Natural killer cell (primary cell): ENCODE data around the gene RABEP2. TPM values are rescaled to one million over a fixed set of nuclear protein-coding genes. Genes with fewer than 3 reads are reported as not detected.
"Not testable (repeated sequence)": the region's sequence is repeated elsewhere in the genome, so short reads cannot be mapped to it uniquely, and the experiment has no call there.

Experiments used
- ATAC-seq, 3 donors: fragments of 150-1000 bp in 2 of 3; fragments of 200-7000 bp in 1 of 3; cut with Tn5 transposase; 1 replicate in 1 of 3; 2 replicates in 2 of 3; pipeline ENCODE4 v1.10.0; 2021; ENCODE audit warnings: mild to moderate bottlenecking in 2 of 3, moderate library complexity in 2 of 3
- DNase-seq, 2 donors: peaks; one replicate each; pipeline versions ENCODE4 v3.0.0 to v3.0.0-alpha.2; 2013 to 2021; ENCODE audit warnings: mixed read lengths in 1 of 2
- H3K27ac ChIP-seq: one replicate; pipeline ENCODE4 v1.5.1; 2013; ENCODE audit warnings: mild to moderate bottlenecking, low read length
- H3K27me3 ChIP-seq: one replicate; pipeline ENCODE4 v1.6.1; 2013; ENCODE audit warnings: low read length; ENCODE audit not compliant: control insufficient read depth, insufficient read depth
- H3K36me3 ChIP-seq: one replicate; pipeline ENCODE4 v1.6.1; 2013; ENCODE audit warnings: low read length; ENCODE audit not compliant: control insufficient read depth, insufficient read depth
- H3K4me1 ChIP-seq: one replicate; pipeline ENCODE4 v1.6.1; 2013; ENCODE audit warnings: low read length; ENCODE audit not compliant: control insufficient read depth, insufficient read depth
- H3K4me3 ChIP-seq: one replicate; pipeline ENCODE4 v1.5.1; 2013; ENCODE audit warnings: low read length
- H3K9me3 ChIP-seq: one replicate; pipeline ENCODE4 v1.6.1; 2013; ENCODE audit warnings: low read length; ENCODE audit not compliant: control insufficient read depth, insufficient read depth
- H3K27ac Mint-ChIP-seq, 2 donors: one replicate each; pipeline ENCODE4 v1.8.0; 2022; ENCODE audit warnings: mild to moderate bottlenecking in 2 of 2, mixed read lengths in 2 of 2, moderate library complexity in 1 of 2
- H3K27me3 Mint-ChIP-seq, 2 donors: one replicate each; pipeline ENCODE4 v1.8.0; 2022; ENCODE audit warnings: low read depth in 2 of 2, mixed read lengths in 2 of 2
- H3K36me3 Mint-ChIP-seq: one replicate; pipeline ENCODE4 v1.8.0; 2022; ENCODE audit warnings: mixed read lengths
- H3K4me1 Mint-ChIP-seq, 2 donors: one replicate each; pipeline ENCODE4 v1.8.0; 2022; ENCODE audit warnings: mixed read lengths in 2 of 2
- H3K4me3 Mint-ChIP-seq: one replicate; pipeline ENCODE4 v1.8.0; 2022; ENCODE audit warnings: mild to moderate bottlenecking, moderate library complexity, mixed read lengths
- H3K9me3 Mint-ChIP-seq, 2 donors: one replicate each; pipeline ENCODE4 v1.8.0; 2022; ENCODE audit warnings: mixed read lengths in 2 of 2
- WGBS: methylation state at CpG from one replicate; pipeline ENCODE4 v1.1.7; 2013; ENCODE audit warnings: missing lambda C conversion rate; ENCODE audit not compliant: insufficient coverage; 5-methylcytosine and 5-hydroxymethylcytosine counted together
- intact Hi-C: fragments of 100-400 bp; cut with micrococcal nuclease; formaldehyde crosslinking; loops from one replicate; pipeline ENCODE4 v1.14.2; 2022
- total RNA-seq, 4 donors: library from RNA; stranded (reverse); fragments of 120-200 nt in 1 of 4; gene quantifications; one replicate each; pipeline versions ENCODE4 v1.2.3 to v1.2.4, GENCODE V29; 2013 to 2022
- TF ChIP-seq, protein P1 (sequence below): fragments of 200-600 bp; IDR thresholded peaks from one replicate; pipeline ENCODE4 v1.8.0; 2022; ENCODE audit warnings: antibody characterized with exemption

Gene RABEP2
- total RNA-seq, 3 donors from 2014 or later (not counting 1 experiment from before 2014, with no cell fraction given): 53.4 to 63.4 (median 60.1) TPM

DNA sequence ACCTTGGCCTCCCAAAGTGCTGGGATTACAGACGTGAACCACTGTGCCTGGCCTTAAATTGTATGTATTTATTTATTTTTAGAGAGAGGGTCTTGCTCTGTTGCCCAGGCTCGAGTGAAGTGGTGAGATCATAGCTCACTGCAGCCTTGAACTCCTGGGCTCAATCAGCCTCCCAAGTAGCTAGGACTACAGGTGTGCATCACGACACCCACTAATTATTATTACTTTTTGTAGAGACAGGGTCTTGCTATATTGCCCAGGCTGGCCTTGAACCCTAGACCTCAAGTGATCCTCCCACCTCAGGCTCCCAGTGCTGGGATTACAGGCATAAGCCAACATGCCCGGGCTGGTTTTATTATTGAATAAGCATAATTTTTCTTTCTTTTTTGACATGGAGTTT, 21.6 kb upstream of the RABEP2 start:
- Mint-ChIP-seq H3K4me3 (no peak overlapping the region), H3K4me1 (peaks cover 18 to 24% of the 10 kb centered on the region in 2 donors), H3K27me3 (no peaks in the 10 kb centered on the region), H3K9me3 (no peaks in the 10 kb centered on the region), H3K36me3 (no peaks in the 10 kb centered on the region), H3K27ac (no peak overlapping the region)
- H3K27me3 ChIP-seq: no peaks in the 10 kb centered on the region
- DNase-seq: no peak
- H3K27ac ChIP-seq: no peak overlapping the region
- TF ChIP-seq, protein P1, sequence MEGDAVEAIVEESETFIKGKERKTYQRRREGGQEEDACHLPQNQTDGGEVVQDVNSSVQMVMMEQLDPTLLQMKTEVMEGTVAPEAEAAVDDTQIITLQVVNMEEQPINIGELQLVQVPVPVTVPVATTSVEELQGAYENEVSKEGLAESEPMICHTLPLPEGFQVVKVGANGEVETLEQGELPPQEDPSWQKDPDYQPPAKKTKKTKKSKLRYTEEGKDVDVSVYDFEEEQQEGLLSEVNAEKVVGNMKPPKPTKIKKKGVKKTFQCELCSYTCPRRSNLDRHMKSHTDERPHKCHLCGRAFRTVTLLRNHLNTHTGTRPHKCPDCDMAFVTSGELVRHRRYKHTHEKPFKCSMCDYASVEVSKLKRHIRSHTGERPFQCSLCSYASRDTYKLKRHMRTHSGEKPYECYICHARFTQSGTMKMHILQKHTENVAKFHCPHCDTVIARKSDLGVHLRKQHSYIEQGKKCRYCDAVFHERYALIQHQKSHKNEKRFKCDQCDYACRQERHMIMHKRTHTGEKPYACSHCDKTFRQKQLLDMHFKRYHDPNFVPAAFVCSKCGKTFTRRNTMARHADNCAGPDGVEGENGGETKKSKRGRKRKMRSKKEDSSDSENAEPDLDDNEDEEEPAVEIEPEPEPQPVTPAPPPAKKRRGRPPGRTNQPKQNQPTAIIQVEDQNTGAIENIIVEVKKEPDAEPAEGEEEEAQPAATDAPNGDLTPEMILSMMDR: no peak
- H3K4me3 ChIP-seq: no peak overlapping the region
- WGBS: 93% methylated on average over 4 of the region's 4 CpGs
- no peak for ATAC-seq
- no peaks in the 10 kb centered on the region for H3K9me3 ChIP-seq
- intact Hi-C loops: loop anchor here (5.0 kb wide), 1 partner anchor 124 kb away; the partner anchor contains the start of gene ATXN2L
- peaks cover 23% of the 10 kb centered on the region for H3K4me1 ChIP-seq
- H3K36me3 ChIP-seq: no peaks in the 10 kb centered on the region

DNA sequence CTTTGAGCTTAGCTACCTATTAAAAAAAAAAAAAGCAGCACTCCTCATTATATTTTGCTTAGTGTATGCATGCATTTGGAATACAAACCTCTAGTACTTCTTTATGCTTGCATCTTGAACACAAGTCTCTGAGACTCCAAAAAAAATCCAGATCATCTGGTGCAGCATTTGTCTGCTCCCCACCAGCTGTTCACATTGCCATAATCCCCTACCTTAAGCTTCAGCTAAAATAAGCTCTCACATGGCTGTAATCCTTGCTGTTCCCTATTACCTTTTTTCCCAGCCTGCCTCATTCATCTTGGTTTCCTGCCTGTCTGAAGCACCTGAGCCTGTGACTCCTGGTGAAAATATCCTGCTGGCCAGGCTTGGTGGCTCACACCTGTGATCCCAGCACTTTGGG, 18.2 kb upstream of the RABEP2 start:
- Mint-ChIP-seq H3K9me3 (no peaks in the 10 kb centered on the region), H3K27me3 (no peaks in the 10 kb centered on the region), H3K27ac (no peak overlapping the region), H3K36me3 (no peaks in the 10 kb centered on the region), H3K4me1 (peaks cover 8 to 13% of the 10 kb centered on the region in 2 donors), H3K4me3 (no peak overlapping the region)
- no peak for ATAC-seq
- intact Hi-C loops: no loop called here
- Histone ChIP-seq H3K4me1 (peaks cover 12% of the 10 kb centered on the region), H3K36me3 (no peaks in the 10 kb centered on the region), H3K27ac (no peak overlapping the region), H3K9me3 (no peaks in the 10 kb centered on the region), H3K27me3 (no peaks in the 10 kb centered on the region), H3K4me3 (no peak overlapping the region)
- no peak for DNase-seq
- TF ChIP-seq, protein P1: no peak

DNA sequence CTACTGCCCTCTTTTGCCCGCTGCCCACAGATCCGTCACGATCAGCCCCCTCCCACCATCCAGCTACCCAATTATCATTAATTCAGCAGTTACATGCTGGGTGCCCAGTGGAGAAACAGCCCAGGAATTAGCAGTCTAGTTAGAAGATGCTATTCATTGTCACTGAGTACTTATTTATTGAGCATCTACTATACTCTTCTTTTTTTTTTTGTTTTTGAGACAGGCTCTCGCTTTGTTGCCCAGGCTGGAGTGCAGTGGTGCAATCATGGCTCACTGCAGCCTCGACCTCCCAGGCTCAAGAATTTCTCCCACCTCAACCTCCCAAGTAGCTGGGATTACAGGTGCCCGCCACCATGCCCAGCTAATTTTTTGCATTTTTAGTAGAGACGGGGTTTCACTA, 14.8 kb upstream of the RABEP2 start:
- H3K27ac Mint-ChIP-seq, H3K4me3 Mint-ChIP-seq, H3K36me3 ChIP-seq, H3K36me3 Mint-ChIP-seq, intact Hi-C loops, ATAC-seq, DNase-seq, H3K4me3 ChIP-seq, H3K27me3 Mint-ChIP-seq, H3K9me3 Mint-ChIP-seq, H3K27me3 ChIP-seq, H3K9me3 ChIP-seq, H3K27ac ChIP-seq: not testable (repeated sequence)
- peaks cover 15 to 22% of the 10 kb centered on the region in 2 donors for H3K4me1 Mint-ChIP-seq
- H3K4me1 ChIP-seq: peaks cover 19% of the 10 kb centered on the region
- 93% methylated on average over 7 of the region's 7 CpGs for WGBS

DNA sequence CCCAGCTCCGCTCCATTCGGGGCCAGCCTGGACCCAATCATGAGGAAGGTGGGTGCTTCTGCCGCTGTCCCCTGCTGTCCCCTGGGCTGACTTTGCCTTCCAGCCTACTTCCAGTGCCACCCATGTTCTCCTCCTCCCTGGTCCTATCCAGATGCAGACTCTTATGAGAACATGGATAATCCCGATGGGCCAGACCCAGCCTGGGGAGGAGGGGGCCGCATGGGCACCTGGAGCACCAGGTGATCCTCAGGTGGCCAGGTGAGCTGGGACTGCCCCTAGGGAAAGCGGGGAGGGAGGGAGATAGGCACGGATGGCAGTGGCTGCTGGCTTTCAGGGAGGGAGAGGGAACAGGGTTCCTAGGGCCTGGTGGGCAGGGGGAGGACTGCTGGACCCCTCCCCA, 13.7 kb upstream of the RABEP2 start:
- no peak for DNase-seq
- H3K27me3 ChIP-seq: no peaks in the 10 kb centered on the region
- no peak for ATAC-seq
- Mint-ChIP-seq H3K4me3 (no peak overlapping the region), H3K36me3 (no peaks in the 10 kb centered on the region), H3K4me1 (peaks cover 15 to 29% of the 10 kb centered on the region in 2 donors), H3K27ac (no peak overlapping the region), H3K27me3 (no peaks in the 10 kb centered on the region), H3K9me3 (no peaks in the 10 kb centered on the region)
- peaks cover 19% of the 10 kb centered on the region for H3K4me1 ChIP-seq
- H3K9me3 ChIP-seq: no peaks in the 10 kb centered on the region
- H3K4me3 ChIP-seq: no peak overlapping the region
- WGBS: 93% methylated on average over 7 of the region's 7 CpGs
- TF ChIP-seq, protein P1: no peak
- intact Hi-C loops: no loop called here
- H3K36me3 ChIP-seq: no peaks in the 10 kb centered on the region
- H3K27ac ChIP-seq: no peak overlapping the region
